GM19397 (cell line): ENCODE data around the gene CD300LF.

Experiments used
- ATAC-seq: cut with Tn5 transposase; IDR thresholded peaks from one replicate; pipeline ENCODE4 v1.9.1; 2021; ENCODE audit warnings: mild to moderate bottlenecking, moderate library complexity; ENCODE audit not compliant: unreplicated experiment

The CD300LF gene

GRCh38 chr17:74746376-74746775, 33.7 kb upstream of the CD300LF start:
- ATAC-seq = no peak

GRCh38 chr17:74745548-74746177, 32.9 kb upstream of the CD300LF start:
- no peak for ATAC-seq

GRCh38 chr17:74744714-74745547, 32.2 kb upstream of the CD300LF start:
- ATAC-seq = no peak

- ATAC-seq = no peak
Observed at GRCh38 chr17:74744349-74744713, 31.6 kb upstream of the CD300LF start.

GRCh38 chr17:74743755-74744154, 31.0 kb upstream of the CD300LF start:
- ATAC-seq = no peak

- no peak for ATAC-seq
Observed at GRCh38 chr17:74742978-74743545, 30.3 kb upstream of the CD300LF start.

- peak; percentile 50 for ATAC-seq
Observed at GRCh38 chr17:74742153-74742515, 29.4 kb upstream of the CD300LF start.

- ATAC-seq = no peak
Observed at GRCh38 chr17:74740641-74741387, 28.1 kb upstream of the CD300LF start.

- ATAC-seq = no peak
Observed at GRCh38 chr17:74740173-74740572, 27.4 kb upstream of the CD300LF start.

- no peak for ATAC-seq
Observed at GRCh38 chr17:74739227-74739831, 26.6 kb upstream of the CD300LF start.

GRCh38 chr17:74738051-74738996, 25.6 kb upstream of the CD300LF start:
- no peak for ATAC-seq

GRCh38 chr17:74737299-74738050, 24.8 kb upstream of the CD300LF start:
- no peak for ATAC-seq

GRCh38 chr17:74736513-74737298, 24.0 kb upstream of the CD300LF start, which contains the start of gene RAB37:
Gene RAB37, plus strand, starts transcription at chr17:74737256. Its CDS starts 17 bp downstream, at chr17:74737273.
- no peak for ATAC-seq

- no peak for ATAC-seq
Observed at GRCh38 chr17:74734256-74734655, 21.5 kb upstream of the CD300LF start.

GRCh38 chr17:74733365-74734122, 20.8 kb upstream of the CD300LF start:
- no peak for ATAC-seq

- no peak for ATAC-seq
Observed at GRCh38 chr17:74732042-74732867, 19.5 kb upstream of the CD300LF start.

- no peak for ATAC-seq
Observed at GRCh38 chr17:74731347-74731605, 18.6 kb upstream of the CD300LF start.
